Retinal pigment epithelial cell (primary cell): Measurements from ENCODE around the gene CDC14B.

Experiments used
- DNase-seq: peaks from one replicate; pipeline ENCODE4 v3.0.0-alpha.2; 2010; ENCODE audit warnings: low read depth
- H3K4me3 ChIP-seq: 2 replicates; pipeline ENCODE4 v1.5.1; 2011; ENCODE audit warnings: mild to moderate bottlenecking, low read length, control low read depth, moderate library complexity
- CTCF ChIP-seq: conservative IDR thresholded peaks from 2 replicates; pipeline ENCODE4 v1.5.1; 2011; ENCODE audit warnings: low read depth, low read length, control low read depth, inconsistent platforms

CDC14B gene

GRCh38 chr9:96496368-96497116, 123.1 kb downstream of the CDC14B start:
- no peak for DNase-seq
- no peak overlapping the region for H3K4me3 ChIP-seq
- no peak for TF ChIP-seq CTCF

- H3K4me3 ChIP-seq, result no peak overlapping the region
- no peak for DNase-seq
- no peak for TF ChIP-seq CTCF
These were observed 124.3 kb downstream of the CDC14B start for GRCh38 chr9:96495341-96495740.

- TF ChIP-seq CTCF, result no peak
- no peak for DNase-seq
- H3K4me3 ChIP-seq, result no peak overlapping the region
These were observed 125.3 kb downstream of the CDC14B start for GRCh38 chr9:96494215-96494800.

- no peak for TF ChIP-seq CTCF
- no peak overlapping the region for H3K4me3 ChIP-seq
- no peak for DNase-seq
These were observed 125.9 kb downstream of the CDC14B start for GRCh38 chr9:96493757-96494156.

GRCh38 chr9:96492993-96493531, 126.6 kb downstream of the CDC14B start:
- H3K4me3 ChIP-seq, result no peak overlapping the region
- TF ChIP-seq CTCF, result no peak
- DNase-seq, result no peak

GRCh38 chr9:96491880-96492525, 127.6 kb downstream of the CDC14B start:
- no peak for DNase-seq
- no peak overlapping the region for H3K4me3 ChIP-seq
- no peak for TF ChIP-seq CTCF
